NCI-H1417 treated with DMSO at 0.1 percent for 48 hours (cell line): ENCODE measurements around the gene FGF21.
"Not testable (repeated sequence)": the region's sequence is repeated elsewhere in the genome, so short reads cannot be mapped to it uniquely, and the experiment has no call there.

Source experiments
- DNase-seq: peaks from one replicate; lab custom pipeline; 2025; lab: John Stamatoyannopoulos, UW

FGF21 gene

DNA sequence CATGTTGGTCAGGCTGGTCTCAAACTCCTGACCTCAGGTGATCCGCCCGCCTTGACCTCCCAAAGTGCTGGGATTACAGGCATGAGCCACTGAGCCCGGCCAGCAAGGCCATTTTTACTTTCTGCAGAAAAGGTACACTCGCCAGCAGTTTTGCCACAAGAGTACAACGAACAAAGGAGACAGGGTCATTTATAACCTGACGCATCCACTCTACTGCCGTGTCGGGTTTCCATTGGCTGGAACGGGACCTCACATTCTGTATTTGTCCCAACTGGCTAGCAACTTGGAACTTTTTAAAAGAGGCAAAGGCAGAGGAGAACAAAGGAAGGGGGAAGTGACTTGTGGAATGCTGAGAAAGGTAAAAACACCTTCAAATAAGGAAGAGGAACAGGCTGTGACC, 32.0 kb downstream of the FGF21 start:
- not testable (repeated sequence) for DNase-seq

DNA sequence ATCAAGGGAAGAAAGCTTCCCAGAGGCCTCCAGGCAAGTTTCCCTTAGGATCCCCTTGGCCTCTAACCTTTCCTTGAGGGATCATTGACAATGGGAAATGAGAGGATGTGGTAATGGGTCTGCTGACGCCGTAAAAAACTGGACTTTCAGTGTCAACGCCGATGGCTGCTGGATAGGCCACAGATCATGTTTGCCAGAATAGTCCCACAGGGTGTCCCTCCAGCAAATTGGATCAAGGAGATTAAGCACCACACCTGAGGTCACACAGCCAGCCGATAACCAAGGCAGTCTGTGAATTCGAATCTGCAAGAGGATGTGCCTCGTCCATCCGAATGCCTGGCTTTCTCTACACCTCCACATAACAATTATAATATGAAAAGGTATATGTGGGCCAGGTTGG, 37.9 kb downstream of the FGF21 start:
- DNase-seq = no peak

DNA sequence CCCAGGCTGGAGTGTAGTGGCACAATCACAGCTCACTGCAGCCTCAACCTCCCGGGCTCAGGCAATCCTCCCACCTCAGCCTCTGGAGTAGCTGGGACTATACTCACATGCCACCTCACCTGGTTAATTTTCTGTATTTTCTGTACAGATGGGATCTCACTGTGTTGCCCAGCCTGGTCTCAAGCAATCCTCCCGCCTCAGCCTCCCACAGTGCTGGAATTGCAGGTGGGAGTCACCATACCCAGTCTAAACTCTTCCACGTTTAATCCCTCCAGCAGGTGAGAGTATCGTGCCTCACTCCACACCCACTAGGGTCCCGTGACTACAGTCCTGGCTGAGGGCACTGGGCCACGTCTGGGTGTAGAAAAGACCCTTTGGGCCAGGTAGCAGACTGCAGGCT, 39.0 kb downstream of the FGF21 start:
- no peak for DNase-seq

DNA sequence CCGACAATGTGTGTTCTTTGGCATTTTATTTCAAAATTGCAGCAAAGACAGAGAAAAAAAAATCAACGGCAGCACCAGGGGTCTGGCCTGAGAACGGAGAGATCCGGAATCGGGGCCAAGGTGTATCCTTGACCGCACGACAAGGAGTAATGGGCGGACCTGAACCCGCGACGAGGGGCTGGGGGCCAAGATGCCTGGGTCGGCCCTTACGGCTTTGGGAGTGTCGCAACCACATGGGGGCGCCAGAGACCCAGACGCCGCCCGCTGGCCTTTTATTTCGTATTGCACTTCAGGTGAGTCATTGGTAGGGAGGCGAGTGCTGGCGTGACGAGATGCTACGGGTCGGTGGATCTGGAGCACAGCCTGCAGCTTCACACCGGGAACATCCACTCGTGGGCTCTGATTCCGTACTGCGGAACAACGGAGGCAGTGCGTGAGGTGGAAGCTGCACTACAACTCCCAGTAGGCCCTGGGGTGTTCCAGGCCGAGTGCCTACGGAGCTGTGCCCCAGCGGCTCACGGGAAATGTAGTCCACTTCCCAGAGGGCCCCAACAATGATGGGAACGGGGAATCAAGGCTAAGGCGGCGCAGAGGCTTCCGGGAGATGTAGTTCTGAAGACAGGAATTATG, 39.8 kb downstream of the FGF21 start:
- peak; percentile 75 for DNase-seq

DNA sequence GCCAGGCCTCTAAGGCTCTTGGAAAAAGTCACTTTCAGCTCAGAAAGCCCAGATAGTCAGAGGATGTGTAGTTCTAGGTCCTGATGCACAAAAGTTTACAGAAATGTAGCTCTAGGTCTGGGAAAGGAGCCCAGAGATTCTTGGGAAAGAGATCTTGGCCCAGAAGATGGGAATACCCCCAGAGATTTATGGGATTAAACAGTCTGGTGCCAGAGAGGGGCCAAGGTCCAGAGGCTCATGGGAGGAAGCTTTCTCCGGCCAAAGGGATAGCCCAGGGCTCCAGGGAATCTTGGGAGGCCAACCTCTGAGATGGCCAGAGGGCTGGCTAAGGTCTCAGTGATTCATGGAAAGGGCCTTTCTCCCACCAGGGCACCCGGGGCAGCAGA, 40.4 kb downstream of the FGF21 start:
- DNase-seq = no peak

DNA sequence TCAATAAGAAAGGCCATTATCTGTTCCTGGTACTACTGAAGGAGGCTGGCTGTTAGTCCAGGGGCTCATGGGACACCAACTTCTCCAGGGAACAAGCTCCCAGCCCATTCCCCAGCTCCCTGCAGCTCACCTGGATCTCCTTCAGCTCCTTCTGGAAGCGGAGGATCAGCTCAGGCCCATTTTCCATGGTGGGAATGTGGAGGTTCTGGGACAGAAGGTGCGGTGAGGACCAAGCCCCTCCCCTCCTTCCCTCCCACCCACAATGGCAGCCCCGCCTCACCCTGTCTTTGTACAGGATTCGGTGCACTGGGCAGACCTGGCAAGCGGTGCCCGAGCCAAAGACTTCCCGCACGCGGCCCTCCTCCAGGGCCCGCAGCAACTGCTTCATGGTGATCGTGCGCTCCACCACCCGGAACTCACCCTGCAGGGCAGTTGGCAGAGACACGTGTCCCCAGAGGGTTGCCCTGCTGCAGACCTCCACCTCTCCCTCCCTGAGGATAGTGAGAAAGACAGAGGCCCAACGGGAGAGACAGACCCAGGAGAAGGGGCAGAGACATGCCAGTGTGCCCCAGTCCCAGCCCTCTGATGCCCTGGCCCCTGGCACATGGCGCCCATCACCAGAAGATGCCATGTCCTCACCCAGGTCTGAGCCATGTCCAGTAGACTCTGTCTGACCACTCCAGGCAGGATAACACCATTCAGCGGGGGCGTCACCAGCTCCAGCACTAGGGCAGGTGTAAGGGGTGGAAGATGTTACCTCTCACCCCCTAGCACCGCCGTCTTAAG, 41.2 kb downstream of the FGF21 start:
- DNase-seq = no peak

DNA sequence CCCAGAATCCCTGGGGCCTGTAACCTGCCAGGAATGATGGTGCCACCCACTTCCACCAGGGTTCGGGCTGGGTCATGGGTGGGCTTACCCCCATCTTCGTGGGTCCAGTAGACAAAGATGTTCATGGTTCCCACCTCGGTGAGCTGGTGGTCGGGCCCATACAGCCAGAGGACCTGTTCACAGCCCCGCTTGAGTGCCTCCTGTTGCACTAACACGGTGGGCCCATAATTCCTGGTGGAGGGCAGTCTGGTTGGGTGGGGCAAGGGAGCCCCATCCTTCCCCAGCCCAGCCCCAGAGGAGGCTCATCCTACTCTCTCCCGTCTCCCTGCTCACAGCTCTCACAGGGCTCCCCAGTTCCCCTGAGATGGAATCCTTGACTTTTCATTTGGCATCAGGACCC, 41.8 kb downstream of the FGF21 start:
- no peak for DNase-seq

DNA sequence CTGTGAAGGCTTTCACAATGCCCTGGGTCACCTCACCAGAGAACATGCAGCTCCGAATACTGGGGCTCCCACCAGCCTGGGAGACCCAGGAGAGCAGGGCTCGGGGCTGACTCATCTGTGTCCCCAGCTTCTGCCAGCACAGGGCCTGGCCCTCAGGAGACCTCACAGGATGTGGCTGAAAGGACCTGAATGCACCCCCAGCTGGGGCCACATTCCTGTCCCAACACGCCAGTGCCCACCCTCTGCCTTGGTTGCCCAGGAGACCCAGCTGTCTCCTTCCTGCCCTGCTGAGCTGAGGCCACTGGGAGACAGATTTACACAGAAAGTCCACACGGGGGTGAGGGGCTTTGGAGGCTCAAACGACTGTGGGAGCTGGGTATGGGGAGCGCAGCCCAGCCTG, 43.6 kb downstream of the FGF21 start:
- DNase-seq = no peak

DNA sequence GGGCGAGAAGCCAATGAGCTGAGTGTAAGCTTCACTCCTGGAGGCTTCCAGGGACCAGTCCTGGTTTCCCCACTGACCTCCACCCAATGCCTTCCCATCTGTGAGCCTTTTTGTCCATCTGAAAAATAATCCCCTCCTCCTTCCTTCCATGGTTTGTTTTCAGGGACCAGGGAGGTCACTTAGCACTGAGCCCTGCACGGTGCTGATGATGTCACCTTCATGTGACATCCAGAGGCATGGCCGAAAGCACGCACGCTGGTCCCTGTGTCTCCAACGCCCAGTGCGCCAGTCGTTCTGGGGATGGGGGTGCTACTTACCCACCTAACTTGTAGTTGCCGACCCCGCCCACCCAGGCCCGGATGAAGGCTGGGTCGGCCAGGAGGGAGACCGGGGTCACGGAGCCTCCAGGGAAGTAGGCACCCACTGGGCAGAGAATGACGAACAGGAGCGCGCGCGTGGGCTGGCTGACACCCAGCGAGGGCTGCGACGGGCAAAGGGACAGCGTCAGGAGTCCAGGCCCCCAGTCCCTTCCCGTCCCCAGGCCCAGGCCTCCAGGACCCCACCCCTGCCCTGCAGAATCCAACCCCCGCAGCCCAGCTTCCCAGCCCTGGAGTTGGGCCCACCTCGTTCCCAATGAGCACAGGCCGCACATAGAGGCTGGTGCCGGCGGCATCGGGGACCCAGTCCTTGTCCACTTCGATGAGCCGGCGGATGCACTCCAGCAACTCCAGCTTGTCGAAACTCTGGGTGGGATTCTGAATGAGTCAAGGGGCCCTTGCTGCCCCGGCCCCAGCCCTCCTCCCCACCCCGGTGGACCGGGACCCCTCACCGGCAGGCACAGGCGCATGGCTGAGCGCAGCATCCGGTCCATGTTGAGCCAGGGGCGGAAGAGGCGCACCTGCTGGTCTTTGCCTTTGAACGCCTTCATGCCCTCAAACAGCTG, 44.3 kb downstream of the FGF21 start:
- no peak for DNase-seq

DNA sequence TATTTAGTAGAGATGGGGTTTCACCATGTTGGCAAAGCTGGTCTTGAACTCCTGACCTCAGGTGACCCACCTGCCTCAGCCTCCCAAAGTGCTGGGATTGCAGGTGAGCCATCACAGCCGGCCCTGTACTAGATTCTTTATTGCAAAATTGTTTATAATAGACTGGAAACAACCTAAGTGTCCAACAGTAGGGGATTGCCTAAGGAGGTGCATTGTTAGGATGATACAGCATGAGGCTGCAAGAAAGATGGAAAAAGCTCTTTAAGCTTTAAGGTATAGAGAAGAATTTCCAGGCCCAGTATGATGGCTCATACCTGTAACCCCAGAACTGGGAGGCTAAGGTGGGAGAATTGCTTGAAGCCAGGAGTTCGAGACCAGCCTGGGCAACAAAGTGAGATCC, 47.3 kb downstream of the FGF21 start:
- no peak for DNase-seq

DNA sequence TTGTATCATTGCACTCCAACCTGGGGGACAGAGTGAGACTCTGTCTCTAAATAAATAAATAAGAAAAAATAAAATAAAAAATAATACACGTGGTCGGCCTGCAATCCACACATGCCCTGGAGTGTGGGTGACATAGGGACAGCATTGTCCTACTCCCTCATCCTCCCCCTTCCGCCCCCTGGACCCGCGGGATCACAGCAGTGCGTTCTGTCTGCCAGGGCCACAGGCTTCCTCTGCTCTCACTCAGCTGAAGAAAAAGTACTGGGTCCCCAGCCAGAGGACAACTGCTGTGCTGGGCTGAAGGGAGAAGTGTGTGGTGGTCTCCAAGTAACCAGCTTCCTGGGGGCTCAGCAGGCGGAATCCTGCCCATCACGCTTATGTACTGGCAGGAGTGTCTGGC, 49.2 kb downstream of the FGF21 start:
- no peak for DNase-seq

DNA sequence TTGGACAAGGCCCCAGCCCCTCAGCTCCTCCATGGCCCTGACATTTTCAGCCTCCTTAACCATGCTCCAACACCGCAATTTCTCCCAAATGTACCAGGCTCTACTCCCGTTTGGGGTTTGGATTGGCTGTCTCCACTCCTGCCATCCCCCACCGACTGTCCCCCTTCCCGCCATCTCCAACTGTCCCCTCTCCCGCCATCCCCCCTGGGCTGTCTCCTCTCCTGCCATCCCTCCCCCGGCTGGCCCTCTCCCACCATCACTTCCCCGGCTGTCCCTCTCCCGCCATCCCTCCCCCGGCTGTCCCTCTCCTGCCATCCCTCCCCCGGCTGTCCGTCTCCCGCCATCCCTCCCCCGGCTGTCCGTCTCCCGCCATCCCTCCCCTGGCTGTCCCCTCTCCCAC, 50.1 kb downstream of the FGF21 start:
- no peak for DNase-seq

DNA sequence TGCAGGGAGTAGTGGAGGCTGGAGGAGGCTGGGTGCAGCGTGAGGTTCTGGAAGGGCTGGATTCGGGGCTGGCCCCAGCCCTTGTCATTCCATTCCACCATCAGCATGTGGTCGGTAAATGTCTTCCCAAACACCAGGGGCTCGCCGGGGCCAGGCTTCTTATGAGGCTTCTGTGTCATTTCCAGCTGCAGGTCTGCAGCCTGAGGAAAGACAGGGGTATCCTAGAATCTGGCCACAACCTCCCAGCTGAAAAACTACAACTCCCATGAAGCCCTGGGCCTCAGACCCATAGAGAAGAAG, 51.1 kb downstream of the FGF21 start:
- no peak for DNase-seq

DNA sequence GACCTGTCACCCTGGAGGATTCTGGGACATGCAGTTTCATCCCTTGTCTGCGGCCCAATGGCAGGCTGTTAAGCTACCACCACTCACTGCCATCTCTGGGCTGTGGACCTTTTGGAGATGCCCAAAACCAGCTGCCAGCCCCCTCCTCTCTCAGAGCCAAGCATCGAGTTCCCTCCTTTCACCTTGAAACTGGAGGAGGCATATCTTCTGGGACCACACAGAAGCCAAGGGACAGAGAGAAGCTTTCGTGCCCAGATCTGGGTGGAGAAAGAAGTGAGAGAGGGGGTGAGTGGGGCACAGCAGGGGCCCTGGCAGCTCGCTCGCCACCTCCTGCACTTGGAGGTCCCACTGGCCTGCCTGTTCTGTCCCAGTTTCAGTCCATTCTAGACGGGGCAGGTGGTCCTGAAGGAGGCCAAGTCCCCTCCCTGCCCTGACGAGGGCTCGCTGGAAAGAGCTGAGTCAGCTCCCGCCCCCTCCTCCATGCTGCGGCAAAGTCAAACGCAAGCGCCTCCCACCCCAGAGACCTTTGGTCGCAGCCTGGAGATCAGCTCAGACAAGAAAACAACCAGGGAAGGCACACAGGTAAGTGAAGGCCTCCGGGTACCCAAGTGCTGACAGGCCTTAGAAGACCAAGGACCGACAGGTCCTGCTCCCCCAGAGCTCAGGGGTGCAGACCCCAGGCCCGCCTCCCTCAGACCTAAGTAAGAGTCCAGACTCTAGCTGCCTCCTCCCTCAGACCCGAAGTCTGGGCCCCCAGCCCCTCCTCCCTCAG, 51.7 kb downstream of the FGF21 start:
- DNase-seq = no peak

DNA sequence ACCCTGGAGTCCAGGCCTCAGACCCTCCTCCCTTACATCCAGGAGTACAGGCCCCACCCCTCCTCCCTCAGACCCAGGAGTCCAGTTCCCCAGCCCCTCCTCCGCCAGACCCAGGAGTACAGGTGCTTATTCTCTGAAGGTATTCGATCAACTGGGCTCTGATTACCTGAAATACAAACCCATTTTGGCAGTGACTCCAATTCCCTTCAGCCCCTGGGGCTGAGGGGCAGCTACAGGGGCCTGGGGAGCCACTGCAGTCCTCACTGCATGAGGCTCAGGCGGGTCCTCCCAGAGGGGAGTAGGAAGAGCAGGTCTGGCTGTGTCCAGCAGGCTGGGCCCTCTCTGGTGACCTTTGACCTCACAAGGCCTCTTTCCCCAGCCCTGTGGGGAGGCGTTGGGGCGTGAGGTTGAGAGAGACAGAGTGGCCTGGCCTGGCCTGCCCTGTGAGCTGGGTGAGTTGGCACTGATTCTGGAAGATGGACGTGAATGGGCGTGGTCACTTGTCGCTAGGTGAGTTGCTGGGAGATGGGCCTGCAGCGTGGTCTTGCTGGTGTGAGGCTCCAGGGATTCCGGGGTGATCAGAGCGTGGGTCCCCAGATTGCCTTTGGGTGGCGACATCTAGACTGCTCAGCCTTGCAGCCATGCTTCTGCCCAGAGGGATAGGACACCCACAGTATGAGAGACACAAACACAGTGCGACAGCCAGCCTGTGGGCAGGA, 52.4 kb downstream of the FGF21 start:
- DNase-seq = no peak
